IPS-NIHi7 (cell line): Measurements from ENCODE around the gene EPAS1.

Experiments
- DNase-seq: peaks from one replicate; pipeline ENCODE4 v3.0.0; 2012; ENCODE audit warnings: mixed read lengths; ENCODE audit errors: extremely low spot score

EPAS1 gene

GRCh38 chr2:46300406-46300832 lies 3.2 kb downstream of the EPAS1 start:
- DNase-seq, result no peak

- DNase-seq, result no peak
Measured at GRCh38 chr2:46302005-46302695, 4.9 kb downstream of the EPAS1 start.

- no peak for DNase-seq
Measured at GRCh38 chr2:46303233-46303632, 6.0 kb downstream of the EPAS1 start.

- DNase-seq, result no peak
Measured at GRCh38 chr2:46303822-46304221, 6.6 kb downstream of the EPAS1 start.

- DNase-seq, result no peak
Measured at GRCh38 chr2:46304635-46305034, 7.4 kb downstream of the EPAS1 start.

GRCh38 chr2:46305187-46305586 lies 8.0 kb downstream of the EPAS1 start:
- no peak for DNase-seq

GRCh38 chr2:46305767-46306166 lies 8.6 kb downstream of the EPAS1 start:
- DNase-seq, result no peak

- DNase-seq, result no peak
Measured at GRCh38 chr2:46306330-46306751, 9.1 kb downstream of the EPAS1 start.

- DNase-seq, result no peak
Measured at GRCh38 chr2:46306988-46307655, 9.9 kb downstream of the EPAS1 start.

GRCh38 chr2:46308081-46308480 lies 10.9 kb downstream of the EPAS1 start:
- DNase-seq, result no peak

GRCh38 chr2:46308629-46309028 lies 11.4 kb downstream of the EPAS1 start:
- DNase-seq, result no peak

- no peak for DNase-seq
Measured at GRCh38 chr2:46309052-46309953, 12.1 kb downstream of the EPAS1 start.

- DNase-seq, result no peak
Measured at GRCh38 chr2:46310446-46310845, 13.2 kb downstream of the EPAS1 start.

- DNase-seq, result no peak
Measured at GRCh38 chr2:46311651-46312223, 14.5 kb downstream of the EPAS1 start.

GRCh38 chr2:46313063-46313462 lies 15.9 kb downstream of the EPAS1 start:
- no peak for DNase-seq

GRCh38 chr2:46314065-46314835 lies 17.0 kb downstream of the EPAS1 start:
- no peak for DNase-seq

- no peak for DNase-seq
Measured at GRCh38 chr2:46315103-46315890, 18.1 kb downstream of the EPAS1 start.

GRCh38 chr2:46317094-46317486 lies 19.9 kb downstream of the EPAS1 start:
- DNase-seq, result no peak

GRCh38 chr2:46318579-46319460 lies 21.6 kb downstream of the EPAS1 start:
- no peak for DNase-seq
